Breast epithelium (tissue), 4 donors: Measurements from ENCODE around the gene NEFH. TPM values are rescaled to one million over a fixed set of nuclear protein-coding genes. Genes with fewer than 3 reads are reported as not detected.

ENCODE experiments used
- DNase-seq, 2 donors: peaks; one replicate each; pipeline ENCODE4 v3.0.0-alpha.2; 2019; ENCODE audit warnings: low spot score in 2 of 2
- H3K27ac ChIP-seq, 2 donors: fragments of 200-600 bp; sonication (generic) in 1 of 2; one replicate each; pipeline ENCODE4 v1.5.1; 2016 to 2019; ENCODE audit warnings: mild to moderate bottlenecking in 1 of 2
- H3K27me3 ChIP-seq, 2 donors: fragments of 200-600 bp; sonication (generic) in 1 of 2; one replicate each; pipeline versions ENCODE4 v1.5.1 to v1.6.0; 2017 to 2019; ENCODE audit warnings: control low read depth in 1 of 2, mild to moderate bottlenecking in 1 of 2
- H3K36me3 ChIP-seq: fragments of 200-600 bp; one replicate; pipeline ENCODE4 v1.5.1; 2019
- H3K4me1 ChIP-seq, 2 donors: fragments of 200-600 bp; sonication (generic); one replicate each; pipeline ENCODE4 v1.5.1; 2016 to 2019; ENCODE audit warnings: control low read depth in 1 of 2
- H3K4me3 ChIP-seq, 3 donors: fragments of 200-600 bp; sonication (generic); 1 replicate in 2 of 3; 2 replicates in 1 of 3; pipeline ENCODE4 v1.5.1; 2016 to 2019; ENCODE audit warnings: mild to moderate bottlenecking in 3 of 3, moderate library complexity in 2 of 3
- H3K9me3 ChIP-seq, 2 donors: fragments of 200-600 bp; sonication (generic) in 1 of 2; one replicate each; pipeline ENCODE4 v1.5.1; 2016 to 2019; ENCODE audit warnings: control low read depth in 1 of 2
- POLR2A ChIP-seq: fragments of 450-650 bp; IDR thresholded peaks from one replicate; pipeline ENCODE4 v1.6.1; 2016; ENCODE audit warnings: antibody characterized with exemption, mild to moderate bottlenecking, moderate library complexity
- POLR2AphosphoS5 ChIP-seq, 3 donors: sonication (generic); formaldehyde crosslinking; IDR thresholded peaks; one replicate each; pipeline ENCODE4 v1.6.1; 2017; ENCODE audit warnings: antibody characterized with exemption in 3 of 3
- intact Hi-C: fragments of 100-400 bp; cut with DNase I; formaldehyde crosslinking; loops from one replicate; pipeline ENCODE4 v1.15.1; 2023; ENCODE audit warnings: low total_unique reads
- total RNA-seq, 3 donors: library from RNA; depleted of rRNA; stranded (reverse); fragments of >200 nt; gene quantifications; one replicate each; pipeline ENCODE4 v1.1.0, GENCODE V29; 2016
- TF ChIP-seq, protein P1 (sequence below), 3 donors: fragments of 450-650 bp; IDR thresholded peaks; one replicate each; pipeline ENCODE4 v1.5.1; 2016 to 2017; ENCODE audit warnings: antibody characterized with exemption in 3 of 3, mild to moderate bottlenecking in 3 of 3, moderate library complexity in 3 of 3

Gene NEFH
- total RNA-seq, 3 donors from 2014 or later, result 0.29 to 0.33 (median 0.32) TPM

DNA sequence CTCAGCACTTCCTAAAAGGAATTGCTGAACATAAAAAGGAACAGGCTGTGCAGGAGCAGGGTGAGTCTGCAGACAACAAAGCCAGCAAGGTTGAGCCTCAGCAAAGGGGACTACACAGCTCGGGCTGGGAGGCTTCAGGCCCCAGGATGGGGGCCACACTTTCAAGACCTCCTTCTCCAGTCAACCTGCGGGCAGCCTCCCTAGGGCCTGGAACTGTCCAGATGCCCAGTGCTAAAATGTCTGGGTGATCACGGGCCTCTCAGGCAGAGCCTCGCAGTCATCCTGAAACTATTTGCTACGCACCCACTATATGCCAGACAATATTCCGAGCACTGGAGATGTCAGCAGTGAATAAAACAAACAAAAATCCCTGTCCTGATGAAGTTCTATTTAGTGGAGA, 3.9 kb upstream of the NEFH start:
- Histone ChIP-seq H3K27ac (no peak overlapping the region), H3K27me3 (peaks cover 12 to 27% of the 10 kb centered on the region in 2 donors), H3K4me3 (no peak overlapping the region), H3K36me3 (no peaks in the 10 kb centered on the region), H3K9me3 (no peaks in the 10 kb centered on the region), H3K4me1 (peaks cover 0 to 6% of the 10 kb centered on the region in 2 donors)
- no peak for DNase-seq
- TF ChIP-seq POLR2A (no peak), POLR2AphosphoS5 (IDR thresholded peaks at IDR 0.05) (no peak)
- TF ChIP-seq, protein P1, sequence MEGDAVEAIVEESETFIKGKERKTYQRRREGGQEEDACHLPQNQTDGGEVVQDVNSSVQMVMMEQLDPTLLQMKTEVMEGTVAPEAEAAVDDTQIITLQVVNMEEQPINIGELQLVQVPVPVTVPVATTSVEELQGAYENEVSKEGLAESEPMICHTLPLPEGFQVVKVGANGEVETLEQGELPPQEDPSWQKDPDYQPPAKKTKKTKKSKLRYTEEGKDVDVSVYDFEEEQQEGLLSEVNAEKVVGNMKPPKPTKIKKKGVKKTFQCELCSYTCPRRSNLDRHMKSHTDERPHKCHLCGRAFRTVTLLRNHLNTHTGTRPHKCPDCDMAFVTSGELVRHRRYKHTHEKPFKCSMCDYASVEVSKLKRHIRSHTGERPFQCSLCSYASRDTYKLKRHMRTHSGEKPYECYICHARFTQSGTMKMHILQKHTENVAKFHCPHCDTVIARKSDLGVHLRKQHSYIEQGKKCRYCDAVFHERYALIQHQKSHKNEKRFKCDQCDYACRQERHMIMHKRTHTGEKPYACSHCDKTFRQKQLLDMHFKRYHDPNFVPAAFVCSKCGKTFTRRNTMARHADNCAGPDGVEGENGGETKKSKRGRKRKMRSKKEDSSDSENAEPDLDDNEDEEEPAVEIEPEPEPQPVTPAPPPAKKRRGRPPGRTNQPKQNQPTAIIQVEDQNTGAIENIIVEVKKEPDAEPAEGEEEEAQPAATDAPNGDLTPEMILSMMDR (IDR thresholded peaks at IDR 0.05), result no peak
- intact Hi-C loops, result no loop called here

DNA sequence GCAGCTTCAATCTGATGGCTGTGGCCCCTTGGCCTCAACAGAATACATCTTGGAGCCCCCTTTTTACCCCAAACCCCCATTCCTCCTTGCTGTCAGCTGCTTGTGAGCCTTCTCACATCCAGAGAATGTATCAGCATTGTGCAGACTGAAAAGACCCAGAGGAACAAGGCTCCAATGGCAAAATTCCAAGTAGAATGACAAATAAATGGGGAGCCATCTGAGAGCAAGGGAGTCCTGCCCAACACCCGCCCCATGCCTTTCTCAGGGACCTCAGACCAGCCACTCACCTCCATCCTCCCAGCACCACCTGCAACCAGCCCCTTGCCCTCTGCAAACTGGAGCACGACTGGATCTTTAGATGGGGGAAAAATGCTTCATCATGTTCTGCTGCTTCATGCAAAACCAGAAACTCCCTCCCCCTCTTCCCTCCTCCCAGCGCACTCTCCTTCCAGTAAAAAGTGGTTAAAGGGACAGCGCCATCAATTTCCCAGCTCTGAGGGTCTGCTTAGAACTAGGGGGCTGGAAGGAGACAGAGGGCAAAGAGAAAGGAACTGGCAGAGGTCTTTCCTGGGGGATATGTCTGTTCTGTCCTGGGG, 2.2 kb upstream of the NEFH start:
- intact Hi-C loops, result no loop called here
- DNase-seq, result no peak
- no peak for TF ChIP-seq POLR2A
- TF ChIP-seq POLR2AphosphoS5 (IDR thresholded peaks at IDR 0.05), result no peak
- TF ChIP-seq, protein P1 (IDR thresholded peaks at IDR 0.05), result no peak

DNA sequence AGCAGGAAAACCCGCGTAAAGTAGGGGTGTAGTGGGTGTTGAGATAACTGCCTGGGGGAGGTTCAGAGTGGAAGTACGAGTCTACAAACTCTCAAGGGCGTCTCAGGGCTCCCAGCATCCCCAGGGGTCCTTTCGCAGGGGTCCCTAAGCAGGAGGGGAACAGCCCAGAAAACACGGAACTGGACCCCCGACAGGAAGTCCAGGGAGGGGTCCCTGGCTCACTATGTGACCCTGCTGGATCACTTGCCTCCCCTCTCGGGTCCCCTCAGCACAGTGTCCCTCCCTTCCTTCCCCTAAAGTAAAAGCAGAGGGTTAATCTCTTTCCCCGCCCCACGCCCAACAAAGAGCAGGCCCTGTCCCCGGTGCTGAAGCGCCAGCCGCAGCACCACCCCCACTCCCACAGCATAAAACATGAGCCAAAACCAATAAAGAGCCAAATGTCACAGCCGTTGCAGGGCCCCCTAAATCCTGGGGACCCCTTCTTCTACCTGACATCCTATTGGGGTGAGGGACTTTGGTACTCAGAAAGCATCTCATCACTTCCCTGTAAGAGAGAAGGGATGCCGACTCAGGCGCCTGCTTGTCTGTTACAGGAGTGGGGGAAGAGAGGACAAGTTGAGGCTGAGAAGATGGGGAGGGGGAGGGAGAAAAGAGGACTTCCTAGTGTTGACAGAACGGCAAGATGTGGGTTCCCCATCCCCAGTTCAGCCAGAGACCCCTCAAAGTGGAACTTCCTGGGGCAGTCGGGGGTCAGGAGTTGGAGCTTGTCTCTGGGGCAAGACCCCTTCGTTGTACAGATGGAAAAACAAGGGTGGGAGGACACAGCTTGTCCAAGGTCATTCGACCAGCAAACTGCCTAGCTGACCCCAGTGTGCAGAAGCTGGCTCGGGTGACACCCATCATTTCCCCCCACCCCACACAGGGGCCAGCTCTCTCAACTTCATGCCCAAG, 1.4 kb upstream of the NEFH start:
- H3K27me3 ChIP-seq, result peaks cover 12 to 42% of the 10 kb centered on the region in 2 donors
- DNase-seq, result no peak
- no peaks in the 10 kb centered on the region for H3K36me3 ChIP-seq
- H3K9me3 ChIP-seq, result no peaks in the 10 kb centered on the region
- H3K27ac ChIP-seq, result no peak overlapping the region
- intact Hi-C loops, result no loop called here
- H3K4me3 ChIP-seq, result no peak overlapping the region
- peaks cover 0 to 6% of the 10 kb centered on the region in 2 donors for H3K4me1 ChIP-seq
- TF ChIP-seq POLR2AphosphoS5 (IDR thresholded peaks at IDR 0.05) (no peak), POLR2A (no peak)
- TF ChIP-seq, protein P1 (IDR thresholded peaks at IDR 0.05), result no peak

More for the DNA sequence above, 2.2 kb upstream of the NEFH start:
- no peak overlapping the region for H3K27ac ChIP-seq
- no peak overlapping the region for H3K4me3 ChIP-seq
- H3K4me1 ChIP-seq, result peaks cover 0 to 6% of the 10 kb centered on the region in 2 donors
- H3K9me3 ChIP-seq, result no peaks in the 10 kb centered on the region
- no peaks in the 10 kb centered on the region for H3K36me3 ChIP-seq
- peaks cover 12 to 42% of the 10 kb centered on the region in 2 donors for H3K27me3 ChIP-seq

- intact Hi-C loops, result no loop called here
Measured at GRCh38 chr22:29480262-29480511, 169 bp downstream of the NEFH start.

More at GRCh38 chr22:29480262-29480511, 169 bp downstream of the NEFH start:
- Histone ChIP-seq H3K27ac (no peak overlapping the region), H3K36me3 (no peaks in the 10 kb centered on the region), H3K4me1 (peaks cover 0 to 6% of the 10 kb centered on the region in 2 donors), H3K27me3 (peaks cover 12 to 42% of the 10 kb centered on the region in 2 donors), H3K9me3 (no peaks in the 10 kb centered on the region), H3K4me3 (peak overlapping the region; percentile 10 to 56 (median 38))
- TF ChIP-seq POLR2A (no peak), POLR2AphosphoS5 (IDR thresholded peaks at IDR 0.05) (no peak)
- TF ChIP-seq, protein P1 (IDR thresholded peaks at IDR 0.05), result no peak
- DNase-seq, result no peak
